Endometrial microvascular endothelial cells (primary cell): ENCODE data around the gene TUBGCP2. TPM values are rescaled to one million over a fixed set of nuclear protein-coding genes. Genes with fewer than 3 reads are reported as not detected.
"Not testable (repeated sequence)": the region's sequence is repeated elsewhere in the genome, so short reads cannot be mapped to it uniquely, and the experiment has no call there.

ENCODE experiments used
- in situ Hi-C: cut with HindIII; loops from 2 replicates; pipeline ENCODE4 v1.10.0; 2017; ENCODE audit warnings: low sequenced_read_pairs, low pct_unique_long_range_greater_than_20kb; ENCODE audit errors: inconsistent ontology term
- total RNA-seq: library from RNA; depleted of rRNA; stranded (reverse); fragments of >200 nt; gene quantifications from one replicate; pipeline ENCODE4 v1.2.3, GENCODE V29; 2015; ENCODE audit errors: inconsistent ontology term

Gene TUBGCP2
- total RNA-seq, 1 donor from 2014 or later, result 63.8 TPM

- in situ Hi-C loops, result no loop called here
Observed at GRCh38 chr10:133272964-133273420, 35.7 kb downstream of the TUBGCP2 start.

GRCh38 chr10:133272301-133272963 is 36.2 kb downstream of the TUBGCP2 start:
- in situ Hi-C loops, result no loop called here

GRCh38 chr10:133271521-133272300 is 37.0 kb downstream of the TUBGCP2 start:
- in situ Hi-C loops, result no loop called here

DNA sequence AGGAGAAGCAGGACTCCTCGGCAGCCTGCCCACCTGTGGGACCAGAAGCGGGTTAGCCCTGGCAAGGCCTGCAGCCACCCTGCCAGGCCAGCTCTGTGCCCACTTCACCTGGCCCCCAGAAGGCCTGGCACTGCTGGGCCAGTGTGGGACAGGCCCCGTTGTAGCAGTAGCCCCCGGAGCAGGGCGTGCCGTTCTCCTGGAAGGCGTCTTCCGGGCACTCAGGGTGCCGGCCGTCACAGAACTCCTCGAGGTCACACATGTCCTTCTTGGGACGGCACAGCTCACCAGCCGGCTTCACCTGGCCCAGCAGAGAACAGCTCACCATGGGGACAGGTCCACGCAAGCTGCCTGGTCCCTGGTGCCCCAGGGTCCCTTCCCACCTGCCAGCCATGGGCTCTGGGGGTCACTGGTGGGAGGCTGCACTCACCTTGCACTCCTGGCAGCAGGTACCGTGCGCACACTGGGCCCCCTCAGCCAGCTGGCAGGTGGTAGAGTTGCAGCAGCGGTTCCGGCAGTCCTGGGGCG is 37.8 kb downstream of the TUBGCP2 start:
- in situ Hi-C loops, result no loop called here

- in situ Hi-C loops, result no loop called here
Observed at GRCh38 chr10:133270204-133270603, 38.5 kb downstream of the TUBGCP2 start.

- in situ Hi-C loops, result no loop called here
Observed at GRCh38 chr10:133269367-133269766, 39.3 kb downstream of the TUBGCP2 start.

DNA sequence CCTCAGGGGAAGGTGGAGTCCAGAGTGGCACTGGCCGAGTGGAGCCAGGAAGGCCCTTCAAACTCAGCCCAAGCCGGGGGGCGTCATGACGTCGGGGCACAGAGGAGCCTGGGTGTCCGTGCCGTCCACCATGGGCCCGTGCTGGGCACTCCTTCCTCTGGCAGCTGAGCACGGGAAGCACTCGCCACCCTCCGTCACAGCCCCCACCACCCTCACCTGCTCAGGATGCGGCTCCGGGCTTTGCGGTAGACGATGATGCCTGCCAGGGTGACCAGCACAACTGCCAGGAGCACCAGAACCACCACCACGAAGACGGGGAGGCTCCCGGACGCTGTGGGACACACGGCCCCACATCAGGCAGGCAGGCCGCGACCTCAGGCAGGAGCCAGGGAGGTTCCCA is 40.1 kb downstream of the TUBGCP2 start:
- in situ Hi-C loops, result no loop called here

GRCh38 chr10:133267829-133268228 is 40.8 kb downstream of the TUBGCP2 start:
- in situ Hi-C loops, result no loop called here

GRCh38 chr10:133267293-133267692 is 41.4 kb downstream of the TUBGCP2 start:
- in situ Hi-C loops, result no loop called here

GRCh38 chr10:133266056-133266795 is 42.4 kb downstream of the TUBGCP2 start:
- in situ Hi-C loops, result no loop called here

DNA sequence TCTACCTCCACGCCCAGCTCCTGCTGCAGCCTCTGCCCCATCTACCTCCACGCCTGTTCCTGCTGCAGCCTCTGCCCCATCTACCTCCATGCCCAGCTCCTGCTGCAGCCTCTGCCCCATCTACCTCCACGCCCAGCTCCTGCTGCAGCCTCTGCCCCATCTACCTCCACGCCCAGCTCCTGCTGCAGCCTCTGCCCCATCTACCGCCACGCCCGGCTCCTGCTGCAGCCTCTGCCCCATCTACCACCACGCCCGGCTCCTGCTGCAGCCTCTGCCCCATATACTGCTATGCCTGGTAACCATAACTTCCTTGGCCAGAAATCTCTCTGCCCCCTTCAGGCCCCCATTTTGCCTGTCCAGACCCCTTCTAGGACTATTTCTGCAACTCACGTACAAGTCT is 43.6 kb downstream of the TUBGCP2 start:
- in situ Hi-C loops, result not testable (repeated sequence)

- in situ Hi-C loops, result no loop called here
Observed at GRCh38 chr10:133264461-133264860, 44.2 kb downstream of the TUBGCP2 start.

- in situ Hi-C loops, result no loop called here
Observed at GRCh38 chr10:133263674-133264073, 45.0 kb downstream of the TUBGCP2 start.

DNA sequence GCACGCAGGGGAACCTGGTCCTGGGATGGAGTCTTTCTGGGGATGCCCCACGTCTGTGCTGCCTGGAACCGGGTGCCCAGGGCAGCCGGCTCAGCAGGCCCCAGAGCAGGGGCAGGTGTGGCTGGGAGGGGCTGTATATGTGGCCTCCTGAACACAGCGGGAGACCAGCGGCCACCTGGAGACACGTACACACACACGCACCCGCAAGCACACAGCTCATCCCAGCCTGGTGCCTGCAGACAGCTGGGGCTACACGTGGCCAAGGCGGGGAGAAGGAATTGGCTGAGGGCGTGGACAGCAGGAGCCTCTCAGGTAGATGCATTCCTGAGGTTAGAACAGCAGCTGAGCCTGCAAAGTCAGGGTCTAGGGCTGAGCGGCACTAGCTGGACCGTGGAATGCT is 46.0 kb downstream of the TUBGCP2 start:
- in situ Hi-C loops, result no loop called here

- in situ Hi-C loops, result no loop called here
Observed at GRCh38 chr10:133261726-133262325, 46.8 kb downstream of the TUBGCP2 start.

DNA sequence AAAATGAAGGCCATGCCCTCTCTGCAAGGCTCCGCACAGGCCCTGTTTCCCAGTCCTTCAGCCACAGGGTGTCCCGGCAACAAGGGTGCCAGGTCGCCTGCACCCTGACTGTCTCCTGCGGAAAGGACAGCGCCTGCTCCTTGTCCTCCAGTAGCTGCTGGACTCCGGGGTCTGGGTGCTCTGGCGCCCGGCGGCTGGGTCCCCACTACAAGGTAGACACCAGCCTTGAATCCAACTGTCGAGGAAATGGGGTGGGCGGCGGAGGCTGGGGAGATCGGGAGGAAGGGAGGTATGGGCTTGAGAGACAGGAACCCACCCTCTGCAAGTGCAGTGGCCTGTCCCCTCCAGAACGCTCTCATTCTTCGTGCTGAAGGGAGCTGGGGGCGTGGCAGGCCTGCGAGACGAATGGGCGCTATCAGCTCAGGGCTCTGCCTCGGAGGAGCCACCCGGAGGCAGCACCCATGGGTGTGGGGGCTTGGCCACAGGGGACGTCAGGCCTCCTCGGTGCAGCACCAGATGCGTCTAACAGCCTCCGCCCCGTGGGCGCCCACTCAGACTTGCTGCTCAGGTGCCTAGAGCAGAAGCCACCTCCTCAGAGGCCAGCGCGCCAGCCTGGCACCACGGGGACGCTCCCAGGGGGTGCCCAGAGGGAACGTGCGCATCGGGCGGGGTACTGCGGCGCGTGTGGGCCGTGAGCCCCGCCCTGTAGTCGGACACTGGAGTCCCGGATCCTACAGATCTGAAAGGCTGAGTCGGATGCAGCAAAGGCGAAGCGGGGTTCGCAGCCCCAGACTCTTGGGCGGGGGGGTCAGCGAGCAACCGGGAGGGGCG is 47.6 kb downstream of the TUBGCP2 start:
- in situ Hi-C loops, result no loop called here

DNA sequence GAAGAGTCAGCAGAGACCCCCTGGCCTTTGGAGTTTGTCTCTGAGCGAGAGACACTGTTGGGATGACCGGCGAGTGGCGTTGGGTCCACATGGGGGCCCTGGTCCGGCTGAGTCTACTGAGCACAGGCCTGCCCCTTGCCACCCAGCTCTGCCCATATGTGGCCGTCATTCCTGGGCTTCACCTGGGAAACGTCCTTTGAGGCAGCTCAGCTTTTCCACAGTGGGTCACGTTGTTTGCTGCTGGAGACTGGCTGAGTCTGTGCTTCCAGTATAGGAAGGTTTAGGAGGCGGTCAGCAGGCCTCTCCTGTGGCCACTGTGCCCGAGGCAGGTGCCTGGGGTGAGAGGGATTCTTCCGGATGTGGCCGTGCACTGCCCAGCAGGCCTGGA is 49.1 kb downstream of the TUBGCP2 start:
- in situ Hi-C loops, result no loop called here

- in situ Hi-C loops, result no loop called here
Observed at GRCh38 chr10:133258818-133259601, 49.7 kb downstream of the TUBGCP2 start.
